Measurements from ENCODE around the gene LYAR.

The LYAR gene

DNA sequence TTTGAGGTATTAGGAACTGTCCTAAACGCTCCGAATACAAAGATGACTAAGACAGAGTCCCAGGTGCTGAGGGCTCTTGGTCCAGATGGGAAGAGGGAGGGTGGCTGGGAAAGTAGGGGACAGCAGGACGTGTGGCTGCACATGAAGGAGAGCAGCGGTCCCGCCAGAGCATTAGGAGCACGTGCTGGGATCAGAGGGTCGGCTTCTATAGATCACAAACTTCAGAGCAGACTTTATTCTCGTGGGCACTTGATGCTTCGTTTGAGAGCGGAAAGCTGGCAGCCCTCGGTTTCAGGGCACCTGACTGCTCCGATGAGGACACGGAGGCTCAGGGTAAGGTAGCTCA is 26.2 kb upstream of the LYAR start:
- no peak for DNase-seq (ENCODE audit: low read depth in 2 of 2)

DNA sequence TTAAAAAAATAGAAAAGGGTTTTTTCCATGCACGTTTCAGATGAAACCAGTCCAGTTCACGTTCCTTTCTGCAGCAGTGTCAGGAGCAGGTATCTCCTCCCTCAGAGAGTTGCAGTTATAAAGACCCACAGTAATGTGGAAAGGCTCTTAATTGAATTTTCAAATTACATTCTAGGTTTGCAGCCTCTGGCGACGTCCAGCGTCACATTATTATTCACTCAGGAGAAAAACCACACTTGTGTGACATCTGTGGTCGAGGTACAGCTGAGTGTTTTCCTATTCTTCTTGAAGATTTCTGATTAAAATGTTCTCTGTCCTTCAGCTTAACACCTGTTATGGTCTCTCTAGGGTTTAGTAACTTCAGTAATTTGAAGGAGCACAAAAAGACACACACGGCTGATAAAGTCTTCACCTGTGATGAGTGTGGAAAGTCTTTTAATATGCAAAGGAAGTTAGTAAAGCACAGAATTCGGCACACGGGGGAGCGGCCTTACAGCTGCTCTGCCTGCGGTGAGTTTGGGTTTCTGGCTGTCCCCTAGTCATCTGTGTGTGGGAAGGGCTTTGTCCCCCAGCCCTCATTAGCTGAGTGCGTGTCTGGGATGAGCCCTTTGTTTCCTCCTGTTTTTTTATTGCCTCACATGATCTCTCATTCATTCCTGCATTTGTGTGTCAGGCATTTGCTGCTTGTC is 25.7 kb upstream of the LYAR start:
- DNase-seq (ENCODE audit: low read depth in 2 of 2), result no peak

DNA sequence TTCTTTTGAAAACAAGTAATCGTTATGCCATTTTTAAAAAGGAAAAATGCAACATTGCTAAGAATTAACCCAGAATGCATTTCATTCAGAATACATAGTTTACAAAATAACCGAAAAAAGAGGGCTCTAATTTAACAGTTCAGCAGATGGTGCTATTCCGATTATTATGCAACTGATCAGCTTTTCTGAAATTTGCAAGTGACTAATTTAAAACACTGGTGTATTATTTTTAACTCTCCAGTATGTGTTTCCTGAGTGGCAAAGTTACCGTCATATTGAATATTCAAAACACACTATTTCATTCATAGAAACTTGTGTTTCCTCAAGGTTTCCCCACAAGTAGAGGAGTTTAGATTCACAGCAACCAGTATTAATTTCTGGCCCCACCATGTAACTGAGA is 21.2 kb upstream of the LYAR start:
- no peak for DNase-seq (ENCODE audit: low read depth in 2 of 2)

DNA sequence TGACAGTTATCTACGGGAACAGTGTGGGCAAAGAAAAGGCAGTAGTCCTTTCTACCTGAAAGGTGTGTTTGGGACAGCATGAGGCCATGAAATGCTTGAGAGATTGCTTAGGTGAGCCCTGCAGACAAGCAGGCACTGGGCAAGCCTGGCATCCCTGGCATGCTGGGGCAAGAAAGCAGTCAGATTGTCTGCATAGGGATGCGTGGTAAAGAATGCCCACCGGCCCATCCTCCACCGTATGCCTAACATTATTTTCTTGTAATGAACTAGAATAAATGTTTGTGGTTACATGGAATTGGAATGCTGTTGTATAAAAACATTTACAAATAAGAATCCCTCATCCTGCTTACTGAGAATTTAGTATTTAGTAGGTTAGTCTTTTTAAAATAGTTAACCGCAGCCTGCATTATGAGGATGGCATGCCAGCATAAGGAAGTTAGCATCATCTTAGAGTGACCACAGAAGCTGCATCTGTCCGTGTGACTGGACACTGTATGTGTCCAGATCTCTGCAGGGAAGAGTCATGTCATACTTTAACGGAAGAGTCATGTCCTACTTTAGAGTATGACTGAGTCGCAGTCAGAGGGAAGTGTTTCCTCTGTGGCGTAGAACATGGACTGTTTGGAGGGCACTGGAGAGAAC is 19.0 kb upstream of the LYAR start:
- DNase-seq (ENCODE audit: low read depth in 2 of 2), result no peak

DNA sequence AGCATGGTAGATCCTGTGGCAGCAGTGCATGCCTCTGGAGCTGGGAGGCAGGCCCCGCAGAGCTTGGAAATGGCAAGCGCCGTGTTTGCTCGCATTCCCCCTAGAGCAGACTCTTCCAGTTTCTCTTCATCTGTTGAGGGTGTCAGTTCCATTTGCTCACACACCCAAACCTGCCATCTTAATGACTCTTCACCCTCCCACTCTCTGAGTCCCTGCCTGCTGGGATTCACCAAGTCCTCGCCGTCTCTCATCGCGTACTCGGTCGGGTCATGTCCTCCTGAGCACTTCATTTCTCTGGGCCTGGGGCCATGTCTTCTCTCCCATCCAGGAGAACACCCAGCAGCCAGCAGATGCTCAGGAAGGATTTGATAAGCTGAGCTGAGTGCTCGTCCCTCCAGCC is 17.0 kb upstream of the LYAR start:
- no peak for DNase-seq (ENCODE audit: low read depth in 2 of 2)

DNA sequence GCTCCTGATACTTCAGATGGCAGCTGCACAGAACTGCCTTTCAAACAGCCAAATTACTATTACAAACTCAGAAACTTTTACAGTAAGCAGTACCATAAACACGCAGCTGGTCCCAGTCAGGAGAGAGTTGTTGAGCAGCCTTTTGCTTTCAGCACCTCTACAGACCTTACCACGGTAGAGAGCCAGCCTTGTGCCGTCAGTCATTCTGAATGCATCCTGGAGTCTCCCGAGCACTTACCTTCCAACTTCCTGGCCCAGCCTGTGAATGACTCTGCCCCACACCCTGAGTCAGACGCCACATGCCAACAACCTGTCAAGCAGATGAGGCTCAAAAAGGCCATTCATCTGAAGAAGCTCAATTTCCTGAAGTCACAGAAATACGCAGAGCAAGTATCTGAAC is 12.5 kb upstream of the LYAR start:
- DNase-seq (ENCODE audit: low read depth in 2 of 2), result no peak

DNA sequence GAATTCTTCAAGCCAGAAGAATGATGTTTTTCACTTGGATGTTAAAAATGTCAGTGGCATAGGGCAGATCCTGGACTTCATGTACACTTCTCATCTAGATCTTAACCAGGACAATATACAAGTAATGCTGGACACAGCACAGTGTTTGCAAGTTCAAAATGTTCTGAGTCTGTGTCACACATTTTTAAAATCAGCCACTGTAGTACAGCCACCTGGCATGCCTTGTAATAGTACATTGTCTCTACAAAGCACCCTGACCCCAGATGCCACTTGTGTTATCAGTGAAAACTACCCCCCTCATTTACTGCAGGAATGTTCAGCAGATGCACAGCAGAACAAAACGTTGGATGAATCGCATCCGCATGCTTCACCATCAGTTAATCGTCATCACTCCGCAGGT is 12.0 kb upstream of the LYAR start:
- no peak for DNase-seq (ENCODE audit: low read depth in 2 of 2)

DNA sequence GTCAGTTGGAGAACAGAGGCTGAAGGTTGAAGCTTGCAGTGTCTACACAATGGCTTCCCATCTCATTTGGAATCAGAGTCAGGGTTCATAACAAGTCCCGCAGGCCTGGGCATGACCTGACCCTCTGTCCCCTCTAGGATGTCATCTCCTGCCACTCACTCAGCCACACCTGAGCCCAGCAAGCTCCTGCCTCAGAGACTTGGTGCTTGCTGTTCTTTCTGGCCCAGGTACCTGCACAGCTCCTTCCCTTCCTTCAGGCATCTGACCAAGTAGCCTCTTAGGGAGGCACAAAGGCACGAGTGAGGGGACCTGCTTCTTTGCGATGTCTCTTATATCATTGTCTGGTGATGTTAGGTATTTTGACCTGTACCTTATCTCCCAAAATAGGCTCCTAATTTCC is 9.1 kb upstream of the LYAR start:
- DNase-seq (ENCODE audit: low read depth in 2 of 2), result no peak

DNA sequence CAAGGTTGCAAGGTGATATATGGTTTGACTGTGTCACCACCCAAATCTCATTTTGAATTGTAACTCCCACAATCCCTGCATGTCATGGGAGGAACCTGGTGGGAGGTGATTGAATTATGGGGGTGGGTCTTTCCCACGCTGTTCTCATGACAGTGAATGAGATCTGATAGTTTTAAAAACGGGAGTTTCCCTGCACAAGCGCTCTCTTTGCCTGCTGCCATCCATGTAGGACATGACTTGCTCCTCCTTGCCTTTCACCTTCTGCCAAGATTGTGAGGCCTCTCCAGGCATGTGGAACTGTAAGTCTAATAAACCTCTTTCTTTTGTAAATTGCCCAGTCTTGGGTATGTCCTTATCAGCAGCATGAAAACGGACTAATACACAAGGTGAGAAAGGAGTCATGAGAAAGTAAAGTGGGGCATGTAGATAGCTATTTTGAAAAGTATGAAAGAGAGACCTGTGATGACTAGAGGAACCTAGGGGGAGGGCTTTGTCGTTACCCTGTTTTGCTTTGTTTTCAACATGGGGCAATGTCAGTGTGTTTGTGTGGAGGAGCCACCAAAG is 6.4 kb upstream of the LYAR start:
- no peak for DNase-seq (ENCODE audit: low read depth in 2 of 2)

DNA sequence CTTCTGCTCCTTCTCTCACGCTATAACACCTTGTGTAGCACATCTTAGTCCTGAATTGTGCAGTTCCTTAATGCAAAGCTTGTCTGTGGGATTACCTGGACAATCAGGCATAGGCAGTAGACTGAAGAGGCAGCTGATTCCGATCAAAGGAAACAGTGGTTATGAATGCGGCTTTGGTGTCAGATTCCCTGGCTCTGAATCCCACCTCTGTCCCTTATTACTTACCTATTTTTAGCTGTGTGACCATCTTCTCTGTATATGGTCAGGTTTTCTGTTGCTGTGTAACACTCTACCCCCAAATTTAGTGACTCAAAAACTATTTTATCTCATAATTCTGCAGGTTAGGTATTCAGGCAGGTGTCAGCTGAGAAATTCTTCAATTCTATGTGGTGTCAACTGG is 3.3 kb upstream of the LYAR start:
- DNase-seq (ENCODE audit: low read depth in 2 of 2), result no peak

DNA sequence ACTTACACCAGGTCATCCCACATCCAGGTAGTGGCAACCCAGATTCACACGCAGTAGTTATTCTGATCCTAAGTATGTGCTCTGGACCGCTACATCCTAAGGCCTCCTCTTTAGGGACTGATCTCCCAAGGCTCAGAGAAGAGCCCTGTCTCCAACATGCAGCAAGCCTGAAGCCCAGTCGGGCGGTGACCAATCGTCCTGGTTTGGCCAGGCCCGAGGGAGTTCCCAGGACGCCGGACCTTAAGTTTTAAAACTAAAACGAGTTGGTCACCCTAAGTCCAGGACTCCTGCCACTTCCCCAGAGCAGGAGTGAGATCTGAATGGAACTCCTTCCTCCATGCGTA is 385 bp downstream of the LYAR start:
- DNase-seq (ENCODE audit: low read depth in 2 of 2), result no peak

DNA sequence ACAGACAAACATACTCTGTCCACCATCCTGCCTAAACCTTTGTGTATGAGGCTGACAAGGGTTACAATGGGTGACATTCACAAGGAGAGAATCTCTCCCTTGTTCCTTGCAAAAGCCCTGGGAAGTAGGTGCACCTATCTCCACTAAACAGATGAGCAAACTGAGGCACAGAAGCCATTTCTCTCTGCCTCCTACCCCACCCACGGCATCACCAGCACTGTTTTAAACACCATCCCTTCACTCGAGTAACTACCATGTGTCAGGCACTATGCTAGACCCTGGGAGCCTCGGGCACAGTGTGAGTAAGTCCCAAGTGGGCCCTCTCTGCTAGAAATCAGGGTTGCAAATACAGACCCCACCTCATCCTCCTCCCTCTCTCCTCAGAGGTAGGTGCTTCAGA is 899 bp downstream of the LYAR start:
- no peak for DNase-seq (ENCODE audit: low read depth in 2 of 2)

DNA sequence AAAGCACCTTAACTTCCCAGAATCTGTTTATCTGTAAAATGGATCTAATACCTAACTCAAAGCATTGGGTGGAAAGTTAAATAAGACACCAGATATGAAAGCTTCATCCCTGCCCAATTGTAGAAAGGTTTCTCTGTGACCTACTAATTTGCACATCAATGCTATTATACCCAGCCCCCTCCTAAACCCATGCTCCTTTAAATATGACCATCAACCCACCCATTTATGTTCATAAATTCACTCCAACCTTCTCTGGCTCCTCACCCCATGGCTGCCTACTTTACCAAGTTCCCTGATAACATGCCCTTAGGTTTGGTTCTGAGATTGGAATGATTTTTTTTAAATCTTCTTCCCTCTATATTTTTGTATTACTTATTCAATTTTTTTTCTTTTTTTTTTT is 1.9 kb downstream of the LYAR start:
- DNase-seq (ENCODE audit: low read depth in 2 of 2), result no peak

DNA sequence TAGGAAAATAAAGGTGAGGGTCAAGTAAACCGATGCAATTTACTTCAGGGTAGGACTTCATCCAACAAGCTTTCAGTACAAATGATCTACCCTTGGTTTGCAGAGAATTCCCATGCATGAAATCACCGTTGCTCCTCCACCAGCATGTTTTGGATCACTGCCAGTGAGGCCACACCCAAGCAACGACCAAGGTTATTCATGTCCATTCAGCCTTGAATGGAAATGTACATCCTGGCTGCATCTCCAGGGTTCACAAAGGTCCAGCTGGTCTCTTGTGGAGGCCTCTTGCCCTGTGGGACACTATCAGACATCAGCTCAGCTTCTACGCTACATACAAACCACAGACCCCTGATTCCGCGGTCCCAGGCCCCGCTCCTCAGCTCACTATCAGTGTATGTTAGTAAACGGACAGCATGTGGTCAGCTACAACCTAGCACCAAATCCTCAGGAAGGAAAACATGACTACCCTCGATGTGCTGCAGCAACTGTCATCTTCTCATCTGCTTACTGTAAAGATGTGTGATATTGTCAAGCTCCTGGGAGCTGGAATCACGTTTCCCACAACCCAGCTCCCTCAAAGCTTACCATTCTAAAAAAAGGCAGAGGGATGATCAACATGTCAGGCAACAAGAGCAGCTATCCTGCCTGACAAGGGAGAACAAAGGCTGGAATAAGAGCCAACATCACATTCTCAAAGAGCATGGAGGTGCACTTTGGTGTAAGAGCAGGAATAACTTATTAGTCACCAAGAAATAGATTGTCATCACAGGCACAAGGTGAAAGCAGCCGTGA is 4.9 kb downstream of the LYAR start:
- DNase-seq (ENCODE audit: low read depth in 2 of 2), result no peak

DNA sequence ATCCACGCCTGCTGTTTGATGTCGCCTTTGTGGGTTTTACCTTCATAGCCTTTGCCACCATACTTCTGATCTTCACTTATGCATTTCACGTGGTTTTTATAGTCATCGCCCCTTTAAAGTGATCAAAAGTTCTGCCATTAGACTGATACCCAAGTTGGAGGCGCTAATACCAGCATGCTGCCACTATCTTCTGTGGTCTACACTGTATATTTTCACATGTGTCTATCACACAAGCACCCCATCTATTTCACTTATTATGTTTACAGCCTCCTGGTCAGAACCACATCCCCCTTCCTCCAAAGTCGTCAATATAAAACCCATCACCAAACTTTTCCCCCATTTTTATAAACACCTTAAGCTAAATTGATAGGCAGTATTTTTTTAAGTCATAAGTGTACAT is 8.2 kb downstream of the LYAR start:
- DNase-seq (ENCODE audit: low read depth in 2 of 2), result no peak

DNA sequence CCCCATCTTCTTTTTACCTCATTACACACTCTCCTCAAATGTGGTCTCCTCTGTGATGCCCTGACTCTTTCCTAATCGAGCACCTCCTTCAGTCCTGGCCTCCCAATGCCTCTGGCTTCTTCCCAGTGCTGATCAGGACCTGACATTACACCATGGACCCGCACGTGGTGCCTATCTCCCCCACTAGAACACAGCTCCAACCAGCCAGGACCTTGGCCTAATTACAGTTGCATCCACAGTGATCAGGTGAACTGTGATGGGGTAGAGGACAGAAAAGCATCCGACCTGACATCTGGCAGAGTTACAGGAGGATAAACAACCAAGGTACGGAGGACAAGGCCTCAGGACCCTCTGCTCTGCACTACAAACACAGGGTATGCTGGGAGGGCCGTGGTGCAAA is 12.4 kb downstream of the LYAR start:
- DNase-seq (ENCODE audit: low read depth in 2 of 2), result no peak

DNA sequence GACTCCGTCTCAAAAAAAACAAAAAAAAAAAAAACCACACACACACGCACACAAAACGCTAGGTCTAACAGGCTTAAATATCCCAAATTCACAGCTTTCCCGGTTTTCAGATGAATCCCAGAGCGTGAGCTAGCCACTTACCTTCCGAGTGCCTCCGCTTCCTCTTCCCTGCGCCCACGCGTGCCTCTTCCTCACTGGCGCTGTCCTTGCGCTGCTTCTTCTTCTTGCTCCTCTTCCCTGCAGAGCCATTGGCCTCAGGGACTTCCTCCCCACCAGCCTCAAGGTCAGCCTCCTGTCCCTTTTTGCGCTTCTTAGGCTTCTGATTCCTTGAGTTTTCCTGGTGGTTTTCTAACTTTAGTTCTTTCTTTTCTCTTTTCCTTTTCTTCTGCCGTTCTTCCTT is 15.7 kb downstream of the LYAR start:
- DNase-seq (ENCODE audit: low read depth in 2 of 2), result no peak

DNA sequence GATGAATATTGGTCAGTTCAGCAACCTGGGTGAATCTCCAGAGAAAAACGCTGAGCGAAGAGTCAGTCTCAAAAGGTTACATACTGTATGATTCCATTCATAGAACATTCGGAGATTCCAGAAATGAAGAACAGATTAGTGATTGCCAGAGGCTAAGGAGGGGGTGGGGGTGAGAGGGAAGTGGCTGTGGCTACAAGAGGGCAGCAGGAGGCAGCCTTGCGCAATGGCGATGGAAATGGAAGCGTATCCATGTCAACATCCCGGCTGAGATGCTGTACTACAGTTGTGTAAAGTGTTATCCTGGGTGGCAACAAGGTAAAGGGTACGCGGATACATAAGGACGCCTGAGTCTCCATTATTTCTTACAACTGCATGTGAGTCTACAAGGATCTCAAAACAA is 18.0 kb downstream of the LYAR start:
- DNase-seq (ENCODE audit: low read depth in 2 of 2), result no peak

DNA sequence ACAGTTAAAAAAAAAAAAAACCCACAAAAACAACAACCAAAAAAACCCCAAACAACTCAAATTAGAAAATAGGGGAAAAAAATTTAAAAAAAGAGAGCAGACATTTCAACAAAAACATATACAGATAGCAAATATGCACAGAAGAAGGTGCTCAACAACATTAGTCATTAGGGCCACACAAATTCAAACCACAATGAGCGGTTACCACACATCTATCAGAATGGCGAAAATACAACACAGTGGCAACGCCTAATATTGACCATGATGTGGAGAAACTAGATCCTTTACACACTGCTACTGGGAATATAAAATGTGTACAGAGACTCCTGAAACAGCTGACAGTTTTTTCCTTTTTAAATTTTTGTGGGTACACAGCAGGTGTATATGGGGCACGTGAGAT is 19.4 kb downstream of the LYAR start:
- no peak for DNase-seq (ENCODE audit: low read depth in 2 of 2)

DNA sequence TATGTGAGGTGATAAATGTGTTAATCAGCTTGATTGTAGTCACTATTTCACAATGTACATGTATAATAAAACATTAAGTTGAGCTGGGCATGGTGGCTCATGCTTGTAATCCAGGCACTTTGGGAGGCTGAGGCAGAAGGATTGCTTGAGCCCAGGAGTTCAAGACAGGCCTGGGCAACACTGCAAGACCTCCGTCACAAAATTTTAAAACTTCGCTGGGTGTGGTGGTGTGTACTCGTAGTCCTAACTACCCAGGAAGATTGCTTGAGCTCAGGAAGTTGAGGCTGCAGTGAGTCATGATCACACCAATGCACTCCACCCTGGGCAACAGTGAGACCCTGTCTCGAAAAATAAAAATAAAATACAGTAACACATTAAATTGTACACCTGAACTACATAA is 20.1 kb downstream of the LYAR start:
- DNase-seq (ENCODE audit: low read depth in 2 of 2), result no peak

DNA sequence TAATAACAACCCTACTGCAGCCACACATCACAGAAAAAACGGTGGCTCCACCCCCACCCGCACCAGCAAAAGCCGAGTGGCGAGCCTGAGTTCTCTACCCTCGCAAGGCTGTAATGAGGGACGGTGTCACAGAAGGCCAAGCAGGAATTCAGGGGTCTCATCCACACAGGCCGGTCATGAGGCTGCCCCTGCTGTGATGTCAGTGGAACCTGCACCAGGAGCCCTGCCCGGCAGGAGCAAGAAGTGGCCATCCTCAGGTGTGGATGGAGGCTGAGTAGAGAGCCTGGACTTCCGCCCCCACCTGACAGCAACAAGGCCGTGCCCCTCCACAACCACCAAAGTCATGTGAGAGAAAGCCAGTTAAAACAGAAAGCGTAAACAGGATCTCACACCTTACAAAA is 20.6 kb downstream of the LYAR start:
- DNase-seq (ENCODE audit: low read depth in 2 of 2), result no peak

DNA sequence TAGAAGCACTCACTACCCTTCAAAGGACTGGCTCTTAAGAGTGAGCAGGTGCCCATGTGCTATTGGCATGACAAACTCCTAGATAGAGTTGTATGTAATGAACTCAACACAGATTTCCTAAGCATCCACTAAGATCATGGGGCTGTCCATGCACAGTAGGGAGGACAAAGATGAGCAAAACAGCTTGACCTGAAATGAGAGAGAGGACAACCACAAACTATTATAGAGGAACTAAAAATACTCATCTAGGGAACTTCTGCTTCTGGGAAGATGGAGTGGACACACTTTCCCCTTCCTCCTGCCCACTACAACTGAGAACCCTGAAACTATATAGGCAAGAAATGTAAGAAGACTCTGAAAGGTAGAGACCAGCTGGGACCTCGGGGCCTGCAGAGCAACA is 21.2 kb downstream of the LYAR start:
- DNase-seq (ENCODE audit: low read depth in 2 of 2), result no peak

DNA sequence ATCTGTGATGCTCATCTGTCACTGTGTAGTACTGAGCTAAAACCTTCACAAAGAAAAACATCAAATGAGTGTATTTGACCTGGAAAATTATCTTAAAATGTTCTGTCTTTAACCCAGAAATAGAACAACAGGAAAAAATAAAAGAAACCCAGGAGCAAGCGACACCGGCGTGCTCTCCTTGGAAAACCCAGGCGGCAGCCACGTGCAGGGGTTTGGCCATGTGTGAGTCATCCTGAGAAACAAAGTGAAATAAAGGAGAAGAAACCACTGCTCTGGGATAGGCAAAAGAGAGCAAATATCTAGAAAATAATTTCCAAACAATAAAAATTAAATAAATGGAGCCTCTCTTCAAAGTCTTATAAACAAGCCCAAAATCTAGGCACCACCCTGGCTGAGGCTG is 22.0 kb downstream of the LYAR start:
- no peak for DNase-seq (ENCODE audit: low read depth in 2 of 2)
